Measurements from ENCODE around the gene WNT3A. TPM values are rescaled to one million over a fixed set of nuclear protein-coding genes. Genes with fewer than 3 reads are reported as not detected.

WNT3A gene
- total and polyA plus RNA-seq, 9 of the 15 experiments (the other 6 are each of a cell fraction or from before 2014, with no cell fraction given) = not detected

- no peaks in the 10 kb centered on the region for H3K36me3 ChIP-seq (ENCODE audit: control insufficient read depth, insufficient read depth, low read length)
- H3K9ac ChIP-seq (ENCODE audit: insufficient read depth in 1 of 2, low read depth in 2 of 2, low read length in 2 of 2) = no peak overlapping the region
- H3K27ac ChIP-seq (ENCODE audit: extremely low read depth, low read depth, low read length) = no peak overlapping the region
- H3K9me3 ChIP-seq (replicated peaks; ENCODE audit: control insufficient read depth, insufficient read depth, low read depth, low read length) = no peaks in the 10 kb centered on the region
- ChIA-PET POLR2A (interaction anchor here (1.4 kb wide), 1 partner anchor 11 kb away, joined by 3 read pairs; no protein-coding TSS in a partner anchor), CTCF (ENCODE audit: low intra/inter-chr PET ratio) (no interaction called here)
- 0% methylated on average over 2 of the region's 2 CpGs for WGBS (ENCODE audit: insufficient coverage, low coverage, missing lambda C conversion rate)
- no peaks in the 10 kb centered on the region for H3K9me1 ChIP-seq (ENCODE audit: control insufficient read depth, insufficient read depth, low read length)
- H3K27me3 ChIP-seq (ENCODE audit: control insufficient read depth in 2 of 2, insufficient read depth in 2 of 2, low read length in 2 of 2) = peaks cover 2 to 5% of the 10 kb centered on the region in 2 experiments; a peak in 3 of 5 replicates
- FAIRE-seq = no peak
- BruUV-seq (replicated peaks) = no TSS peak
- H2AFZ ChIP-seq (ENCODE audit: low read depth, low read length) = no peak overlapping the region
- no peak overlapping the region for H3K4me2 ChIP-seq (ENCODE audit: insufficient read depth, low read length)
- H3K4me3 ChIP-seq = no peak overlapping the region
- no peaks in the 10 kb centered on the region for H3K4me1 ChIP-seq (replicated peaks in 1 of 2; ENCODE audit: control insufficient read depth in 2 of 2, insufficient read depth in 2 of 2, low read length in 2 of 2)
- no peaks in the 10 kb centered on the region for H4K20me1 ChIP-seq (replicated peaks; ENCODE audit: control insufficient read depth, insufficient read depth, low read length)
- H3K79me2 ChIP-seq (ENCODE audit: control insufficient read depth, insufficient read depth, low read length) = no peaks in the 10 kb centered on the region
- DNase-seq (ENCODE audit: extremely low read depth in 1 of 4, low spot score in 3 of 4) = no peak
- ATAC-seq = no peak
- in situ Hi-C loops (cut with MboI) (no loop called here), intact Hi-C loops (cut with micrococcal nuclease) (no loop called here)
- TF ChIP-seq IFI16 (CRISPR knock-in tag; IDR thresholded peaks at IDR 0.05) = no peak
- no peak for TF ChIP-seq RBM14 (IDR thresholded peaks at IDR 0.05; ENCODE audit: borderline replicate concordance, insufficient read depth, low read depth, low read length)
- TF ChIP-seq RFX7 (CRISPR knock-in tag; IDR thresholded peaks at IDR 0.05) = no peak
- TF ChIP-seq ZNF589 (CRISPR knock-in tag; IDR thresholded peaks at IDR 0.05; ENCODE audit: low read depth) = no peak
- TF ChIP-seq COPS2 (conservative IDR thresholded peaks at IDR 0.05) = no peak
- TF ChIP-seq ZNF316 (IDR thresholded peaks at IDR 0.05) = no peak
- no peak for TF ChIP-seq MXD1 (CRISPR knock-in tag; IDR thresholded peaks at IDR 0.05; ENCODE audit: borderline replicate concordance, poor library complexity, severe bottlenecking)
Measured at GRCh38 chr1:227987181-227987580, 19.6 kb upstream of the WNT3A start.
